Epithelial cell of proximal tubule (primary cell): Measurements from ENCODE around the gene GPR52. TPM values are rescaled to one million over a fixed set of nuclear protein-coding genes. Genes with fewer than 3 reads are reported as not detected.

Source experiments
- DNase-seq: peaks from one replicate; pipeline ENCODE4 v3.0.0-alpha.2; 2011; ENCODE audit warnings: low read depth
- H3K4me3 ChIP-seq: 2 replicates; pipeline ENCODE4 v1.5.1; 2011; ENCODE audit warnings: low read depth, mild to moderate bottlenecking, low read length
- CTCF ChIP-seq: conservative IDR thresholded peaks from 2 replicates; pipeline ENCODE4 v1.5.1; 2012; ENCODE audit warnings: low read depth, mild to moderate bottlenecking, low read length
- total RNA-seq: library from RNA; depleted of rRNA; stranded (reverse); fragments of >200 nt; gene quantifications from 2 replicates; pipeline ENCODE4 v1.2.3, GENCODE V29; 2015

Gene GPR52
- total RNA-seq, 1 donor from 2014 or later: not detected

- no peak overlapping the region for H3K4me3 ChIP-seq
- no peak for DNase-seq
- no peak for TF ChIP-seq CTCF
Measured at GRCh38 chr1:174426153-174426552, 21.6 kb upstream of the GPR52 start.

GRCh38 chr1:174428033-174428432 lies 19.7 kb upstream of the GPR52 start:
- DNase-seq: no peak
- no peak for TF ChIP-seq CTCF
- H3K4me3 ChIP-seq: no peak overlapping the region

- H3K4me3 ChIP-seq: no peak overlapping the region
- no peak for DNase-seq
- no peak for TF ChIP-seq CTCF
Measured at GRCh38 chr1:174428739-174429138, 19.0 kb upstream of the GPR52 start.

GRCh38 chr1:174433451-174433850 lies 14.3 kb upstream of the GPR52 start:
- no peak for TF ChIP-seq CTCF
- H3K4me3 ChIP-seq: no peak overlapping the region
- no peak for DNase-seq

- no peak for DNase-seq
- H3K4me3 ChIP-seq: no peak overlapping the region
- no peak for TF ChIP-seq CTCF
Measured at GRCh38 chr1:174445351-174445750, 2.4 kb upstream of the GPR52 start.

- H3K4me3 ChIP-seq: no peak overlapping the region
- no peak for DNase-seq
- no peak for TF ChIP-seq CTCF
Measured at GRCh38 chr1:174445817-174446216, 1.9 kb upstream of the GPR52 start.

GRCh38 chr1:174448531-174448883 lies 743 bp downstream of the GPR52 start:
- no peak for TF ChIP-seq CTCF
- H3K4me3 ChIP-seq: no peak overlapping the region
- DNase-seq: no peak
